B cell (primary cell): ENCODE results near the gene PTPRU. TPM values are rescaled to one million over a fixed set of nuclear protein-coding genes. Genes with fewer than 3 reads are reported as not detected.

Source experiments
- ATAC-seq: fragments of 200-7000 bp; cut with Tn5 transposase; one replicate; pipeline ENCODE4 v1.10.0; 2021; ENCODE audit warnings: low read depth, mild to moderate bottlenecking, moderate number of reproducible peaks, moderate library complexity
- CTCF ChIA-PET: fragments of 350-600 bp; sonication (Branson Sonifier 250); formaldehyde crosslinking; loops from one replicate; lab custom pipeline; 2021; ENCODE audit warnings: antibody characterized with exemption, inconsistent platforms; lab: Charles Lee
- POLR2A ChIA-PET: fragments of 350-600 bp; sonication (Branson Sonifier 250); formaldehyde crosslinking; loops from one replicate; lab custom pipeline; 2021; ENCODE audit warnings: antibody characterized with exemption; lab: Charles Lee
- DNase-seq: peaks from one replicate; pipeline ENCODE4 v3.0.0; 2013
- H2AFZ ChIP-seq: 2 replicates; pipeline ENCODE4 v1.6.1; 2012; ENCODE audit warnings: mild to moderate bottlenecking, low read depth, low read length; ENCODE audit not compliant: insufficient read depth, poor library complexity, severe bottlenecking
- H3K27ac ChIP-seq, 2 donors: 1 replicate in 1 of 2; 2 replicates in 1 of 2; pipeline ENCODE4 v1.5.1; 2012 to 2013; ENCODE audit warnings: low read length in 2 of 2, mild to moderate bottlenecking in 2 of 2, moderate library complexity in 1 of 2
- H3K27me3 ChIP-seq, 4 experiments: fragments of 200-600 bp in 1 of 4; sonication (generic) in 1 of 4; replicated peaks in 1 of 4; 1 replicate in 2 of 4; 2 replicates in 2 of 4; pipeline versions ENCODE4 v1.6.1 to v1.7.0; 2013 to 2016; ENCODE audit warnings: low read length in 3 of 4, mild to moderate bottlenecking in 2 of 4, mixed read lengths in 1 of 4, moderate library complexity in 1 of 4; ENCODE audit not compliant: insufficient read depth in 4 of 4, control insufficient read depth in 3 of 4; ENCODE audit errors: control extremely low read depth in 1 of 4
- H3K36me3 ChIP-seq, 2 experiments: replicated peaks in 1 of 2; 1 replicate in 1 of 2; 2 replicates in 1 of 2; pipeline versions ENCODE4 v1.6.1 to v1.7.1; 2013; ENCODE audit warnings: low read length in 1 of 2; ENCODE audit not compliant: insufficient read depth in 2 of 2, control insufficient read depth in 1 of 2; ENCODE audit errors: control extremely low read depth in 1 of 2, extremely low read depth in 1 of 2
- H3K4me1 ChIP-seq, 2 donors: fragments of 200-600 bp in 1 of 2; sonication (generic) in 1 of 2; 1 replicate in 1 of 2; 2 replicates in 1 of 2; pipeline versions ENCODE4 v1.5.1 to v1.6.1; 2013 to 2017; ENCODE audit warnings: low read length in 2 of 2; ENCODE audit not compliant: control insufficient read depth in 2 of 2, insufficient read depth in 2 of 2
- H3K4me2 ChIP-seq: replicated peaks from 2 replicates; pipeline ENCODE3; 2012; ENCODE audit warnings: mild to moderate bottlenecking, low read depth, low read length; ENCODE audit not compliant: poor library complexity, severe bottlenecking
- H3K4me3 ChIP-seq, 5 experiments: fragments of 200-600 bp in 1 of 5; sonication (generic) in 1 of 5; 1 replicate in 3 of 5; 2 replicates in 2 of 5; pipeline versions ENCODE4 v1.5.1 to v1.7.0; 2011 to 2016; ENCODE audit warnings: low read length in 4 of 5, mild to moderate bottlenecking in 4 of 5, low read depth in 2 of 5, control low read depth in 1 of 5, moderate library complexity in 1 of 5; ENCODE audit not compliant: insufficient read depth in 1 of 5; ENCODE audit errors: control extremely low read depth in 1 of 5, extremely low read depth in 1 of 5
- H3K79me2 ChIP-seq: fragments of 200-600 bp; sonication (generic); one replicate; pipeline ENCODE4 v1.6.0; 2016; ENCODE audit warnings: low read length; ENCODE audit not compliant: control insufficient read depth, insufficient read depth
- H3K9ac ChIP-seq: fragments of 200-600 bp; sonication (generic); 2 replicates; pipeline ENCODE4 v1.6.1; 2017; ENCODE audit warnings: mild to moderate bottlenecking, low read length, moderate library complexity
- H3K9me3 ChIP-seq, 3 donors: one replicate each; pipeline versions ENCODE4 v1.6.1 to v1.7.1; 2013; ENCODE audit warnings: low read length in 2 of 3; ENCODE audit not compliant: control insufficient read depth in 2 of 3, insufficient read depth in 1 of 3; ENCODE audit errors: control extremely low read depth in 1 of 3
- H4K20me1 ChIP-seq: 2 replicates; pipeline ENCODE4 v1.6.0; 2012; ENCODE audit warnings: mild to moderate bottlenecking, low read length; ENCODE audit not compliant: insufficient read depth, control insufficient read depth, poor library complexity, severe bottlenecking
- H3K27ac Mint-ChIP-seq: one replicate; pipeline ENCODE4 v1.8.0; 2021; ENCODE audit warnings: mixed read lengths
- H3K27me3 Mint-ChIP-seq: one replicate; pipeline ENCODE4 v1.8.0; 2021; ENCODE audit warnings: mixed read lengths
- H3K4me1 Mint-ChIP-seq: one replicate; pipeline ENCODE4 v1.8.0; 2021; ENCODE audit warnings: mixed read lengths
- H3K4me3 Mint-ChIP-seq: one replicate; pipeline ENCODE4 v1.8.0; 2021; ENCODE audit warnings: mixed read lengths
- H3K9me3 Mint-ChIP-seq: one replicate; pipeline ENCODE4 v1.8.0; 2022; ENCODE audit warnings: mixed read lengths; ENCODE audit not compliant: insufficient read depth
- CTCF ChIP-seq: fragments of 200-600 bp; IDR thresholded peaks from one replicate; pipeline ENCODE4 v1.8.0; 2022; ENCODE audit warnings: antibody characterized with exemption, mild to moderate bottlenecking
- EZH2 ChIP-seq: IDR thresholded peaks from 2 replicates; pipeline ENCODE4 v1.6.1; 2012; ENCODE audit warnings: borderline replicate concordance, low read depth, mild to moderate bottlenecking, moderate library complexity, low read length; ENCODE audit not compliant: insufficient read depth, poor library complexity, severe bottlenecking
- WGBS: methylation state at CpG from one replicate; pipeline ENCODE4 v1.1.5; 2013; ENCODE audit warnings: missing lambda C conversion rate; ENCODE audit not compliant: insufficient coverage; 5-methylcytosine and 5-hydroxymethylcytosine counted together
- intact Hi-C: fragments of 100-400 bp; cut with micrococcal nuclease; formaldehyde crosslinking; loops from one replicate; pipeline ENCODE4 v1.10.0; 2022
- polyA plus RNA-seq: library from polyadenylated mRNA; depleted of rRNA; stranded (reverse); fragments of >200 nt; gene quantifications from 2 replicates; pipeline ENCODE4 v1.2.3, GENCODE V29; 2012
- total RNA-seq, 2 donors: library from RNA; stranded (reverse); fragments of 120-200 nt in 1 of 2; gene quantifications; 1 replicate in 1 of 2; 2 replicates in 1 of 2; pipeline versions ENCODE4 v1.2.3 to v1.2.4, GENCODE V29; 2013 to 2022

Gene PTPRU
- total and polyA plus RNA-seq, 2 donors (not counting 1 experiment from before 2014, with no cell fraction given), result 0.10 to 0.25 TPM

- H3K9ac ChIP-seq, result no peak overlapping the region
- no peak overlapping the region for H3K4me2 ChIP-seq
- H3K9me3 ChIP-seq, result no peaks in the 10 kb centered on the region
- no peak overlapping the region for H3K27ac ChIP-seq
- Mint-ChIP-seq H3K4me3 (no peak overlapping the region), H3K27ac (no peak overlapping the region), H3K27me3 (peaks cover 5% of the 10 kb centered on the region), H3K9me3 (no peaks in the 10 kb centered on the region), H3K4me1 (no peaks in the 10 kb centered on the region)
- ChIA-PET POLR2A (no interaction called here), CTCF (no interaction called here)
- H3K4me3 ChIP-seq, result no peak overlapping the region
- DNase-seq (no peak), ATAC-seq (no peak)
- WGBS, result 79% methylated on average over 19 of the region's 19 CpGs
- H3K4me1 ChIP-seq, result no peaks in the 10 kb centered on the region
- no peaks in the 10 kb centered on the region for H3K27me3 ChIP-seq
- intact Hi-C loops, result no loop called here
- H2AFZ ChIP-seq, result no peak overlapping the region
- no peaks in the 10 kb centered on the region for H3K36me3 ChIP-seq
- no peaks in the 10 kb centered on the region for H3K79me2 ChIP-seq
- TF ChIP-seq CTCF, result no peak
- no peak for TF ChIP-seq EZH2
- no peaks in the 10 kb centered on the region for H4K20me1 ChIP-seq
These were observed 88.5 kb downstream of the PTPRU start for GRCh38 chr1:29324771-29325351.

GRCh38 chr1:29325675-29326074, 89.4 kb downstream of the PTPRU start:
- intact Hi-C loops, result no loop called here
- ChIA-PET CTCF (no interaction called here), POLR2A (no interaction called here)
- Mint-ChIP-seq H3K9me3 (no peaks in the 10 kb centered on the region), H3K4me1 (no peaks in the 10 kb centered on the region), H3K27me3 (peaks cover 5% of the 10 kb centered on the region), H3K27ac (no peak overlapping the region), H3K4me3 (no peak overlapping the region)
- Histone ChIP-seq H3K9ac (no peak overlapping the region), H2AFZ (no peak overlapping the region), H3K27me3 (no peaks in the 10 kb centered on the region), H3K9me3 (no peaks in the 10 kb centered on the region), H3K36me3 (no peaks in the 10 kb centered on the region), H3K4me3 (no peak overlapping the region), H3K4me1 (no peaks in the 10 kb centered on the region), H3K27ac (no peak overlapping the region), H4K20me1 (no peaks in the 10 kb centered on the region), H3K79me2 (no peaks in the 10 kb centered on the region), H3K4me2 (no peak overlapping the region)
- TF ChIP-seq CTCF (no peak), EZH2 (no peak)
- ATAC-seq (no peak), DNase-seq (no peak)
- 91% methylated on average over 3 of the region's 4 CpGs for WGBS
